Measurements from ENCODE around the gene YIPF6.
"Not testable (repeated sequence)": the region's sequence is repeated elsewhere in the genome, so short reads cannot be mapped to it uniquely, and the experiment has no call there.

The YIPF6 gene

GRCh38 chrX:68508799-68509198 is 9.9 kb downstream of the YIPF6 start:
- DNase-seq = peak; percentile 51

GRCh38 chrX:68511255-68511654 is 12.4 kb downstream of the YIPF6 start:
- peak; percentile 78 for DNase-seq

- DNase-seq = not testable (repeated sequence)
Observed at GRCh38 chrX:68524680-68525079, 25.8 kb downstream of the YIPF6 start.

GRCh38 chrX:68532831-68533533 is 34.1 kb downstream of the YIPF6 start:
- no peak for DNase-seq

- DNase-seq = no peak
Observed at GRCh38 chrX:68533656-68534055, 34.8 kb downstream of the YIPF6 start.

- no peak for DNase-seq
Observed at GRCh38 chrX:68534691-68535090, 35.8 kb downstream of the YIPF6 start.

- DNase-seq = no peak
Observed at GRCh38 chrX:68536429-68536828, 37.6 kb downstream of the YIPF6 start.

- DNase-seq = no peak
Observed at GRCh38 chrX:68536884-68537283, 38.0 kb downstream of the YIPF6 start.

GRCh38 chrX:68550193-68550592 is 51.3 kb downstream of the YIPF6 start:
- DNase-seq = no peak

- DNase-seq = no peak
Observed at GRCh38 chrX:68556036-68556435, 57.2 kb downstream of the YIPF6 start.

GRCh38 chrX:68557126-68557525 is 58.3 kb downstream of the YIPF6 start:
- not testable (repeated sequence) for DNase-seq

GRCh38 chrX:68559905-68560304 is 61.1 kb downstream of the YIPF6 start:
- DNase-seq = not testable (repeated sequence)

GRCh38 chrX:68568136-68568535 is 69.3 kb downstream of the YIPF6 start:
- DNase-seq = no peak

- no peak for DNase-seq
Observed at GRCh38 chrX:68570598-68570997, 71.7 kb downstream of the YIPF6 start.

GRCh38 chrX:68571292-68571609 is 72.4 kb downstream of the YIPF6 start:
- DNase-seq = no peak

- DNase-seq = peak; percentile 39
Observed at GRCh38 chrX:68571610-68572311, 72.9 kb downstream of the YIPF6 start.

GRCh38 chrX:68574240-68574639 is 75.4 kb downstream of the YIPF6 start:
- no peak for DNase-seq

- DNase-seq = no peak
Observed at GRCh38 chrX:68579810-68580209, 81.0 kb downstream of the YIPF6 start.

- no peak for DNase-seq
Observed at GRCh38 chrX:68584221-68584620, 85.4 kb downstream of the YIPF6 start.
